Measurements from ENCODE around the gene SLC17A7. TPM values are rescaled to one million over a fixed set of nuclear protein-coding genes. Genes with fewer than 3 reads are reported as not detected.

Gene SLC17A7
- total and polyA plus RNA-seq, 2 of the 13 experiments (the other 11 are each of a cell fraction or from before 2014, with no cell fraction given): 0.32 TPM; not detected in 1

DNA sequence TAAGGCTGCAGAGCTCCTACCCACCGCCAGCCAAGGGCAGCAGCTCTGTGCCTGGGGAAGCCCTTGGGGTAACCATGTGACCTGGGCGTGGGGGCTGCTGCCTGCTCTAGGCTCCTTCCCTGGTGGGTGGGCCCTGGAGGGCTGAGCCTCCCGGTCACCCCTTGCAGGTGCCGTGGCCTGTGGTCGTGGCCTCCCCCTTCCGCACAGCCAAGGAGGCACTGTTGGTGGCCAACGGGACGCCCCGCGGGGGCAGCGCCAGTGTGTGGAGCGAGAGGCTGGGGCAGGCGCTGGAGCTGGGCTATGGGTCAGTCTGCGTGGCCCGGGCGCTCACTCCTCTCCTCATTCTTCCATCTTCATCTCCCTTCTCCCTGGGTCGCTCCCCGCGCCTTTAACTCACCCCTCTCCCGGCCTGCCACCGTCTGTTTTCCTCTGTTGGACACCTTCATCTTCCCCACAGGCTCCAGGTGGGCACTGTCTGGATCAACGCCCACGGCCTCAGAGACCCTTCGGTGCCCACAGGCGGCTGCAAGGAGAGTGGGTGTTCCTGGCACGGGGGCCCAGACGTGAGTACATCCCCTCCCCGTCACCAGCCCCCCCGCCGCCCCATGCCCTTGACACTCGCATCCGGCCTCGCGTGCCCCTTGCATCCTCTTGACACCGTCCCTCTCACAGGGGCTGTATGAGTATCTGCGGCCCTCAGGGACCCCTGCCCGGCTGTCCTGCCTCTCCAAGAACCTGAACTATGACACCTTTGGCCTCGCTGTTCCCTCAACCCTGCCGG lies 22.8 kb upstream of the SLC17A7 start:
- 99% methylated on average over 26 of the region's 39 CpGs for WGBS (ENCODE audit: low lambda C conversion rate)
- TF ChIP-seq SIN3A (IDR thresholded peaks at IDR 0.05; ENCODE audit: borderline replicate concordance, low read depth, low read length): no peak
- TF ChIP-seq THAP11 (CRISPR knock-in tag; IDR thresholded peaks at IDR 0.05): no peak
- no peak for TF ChIP-seq ZFX (CRISPR knock-in tag; IDR thresholded peaks at IDR 0.05; ENCODE audit: low read depth)
- TF ChIP-seq KLF11 (CRISPR knock-in tag; IDR thresholded peaks at IDR 0.05): no peak
- no peak for TF ChIP-seq RORA (CRISPR knock-in tag; IDR thresholded peaks at IDR 0.05)
- no peak for TF ChIP-seq MEIS2 (CRISPR knock-in tag; IDR thresholded peaks at IDR 0.05)
- TF ChIP-seq ZNF615 (CRISPR knock-in tag; IDR thresholded peaks at IDR 0.05; ENCODE audit: borderline replicate concordance): no peak
- TF ChIP-seq CBX5 (CRISPR knock-in tag; IDR thresholded peaks at IDR 0.05; ENCODE audit: borderline replicate concordance): no peak
- no peak for TF ChIP-seq PRDM10 (CRISPR knock-in tag; IDR thresholded peaks at IDR 0.05; ENCODE audit: low read depth)
- TF ChIP-seq FOXP1 (IDR thresholded peaks at IDR 0.05): no peak
- TF ChIP-seq FOXP1 (CRISPR knock-in tag; IDR thresholded peaks at IDR 0.05): no peak
- no peak for TF ChIP-seq NR2C2 (CRISPR knock-in tag; IDR thresholded peaks at IDR 0.05; ENCODE audit: borderline replicate concordance)
- TF ChIP-seq SSRP1 (CRISPR knock-in tag; IDR thresholded peaks at IDR 0.05): no peak
- TF ChIP-seq MNT (IDR thresholded peaks at IDR 0.05): no peak
- TF ChIP-seq EEA1 (CRISPR knock-in tag; IDR thresholded peaks at IDR 0.05; ENCODE audit: borderline replicate concordance): no peak
- no peak for TF ChIP-seq REST (IDR thresholded peaks at IDR 0.05; ENCODE audit: borderline replicate concordance in 1 of 2, low read depth in 1 of 2, low read length in 2 of 2)
- no peak for TF ChIP-seq MTF2 (CRISPR knock-in tag; IDR thresholded peaks at IDR 0.05; ENCODE audit: borderline replicate concordance)

More for the DNA sequence above, 22.8 kb upstream of the SLC17A7 start:
- H3K27me3 ChIP-seq (ENCODE audit: control insufficient read depth in 1 of 2, insufficient read depth in 2 of 2, low read length in 2 of 2): no peaks in the 10 kb centered on the region
- no peak overlapping the region for H3K9ac ChIP-seq (ENCODE audit: insufficient read depth, low read depth, low read length)
- FAIRE-seq (no peak), DNase-seq (ENCODE audit: low spot score) (no peak), ATAC-seq (no peak; the same call in 1 of the 3 replicates)
- H4K20me1 ChIP-seq (ENCODE audit: insufficient read depth, low read length): no peaks in the 10 kb centered on the region
- CTCF ChIA-PET (ENCODE audit: low intra/inter-chr PET ratio, low total read pairs): no interaction called here
- H3K27ac ChIP-seq (ENCODE audit: extremely low read length, insufficient read depth, low read length): no peak overlapping the region
- in situ Hi-C loops (cut with HindIII; ENCODE audit: extremely low pct_ligation_motif_present, low pct_unique_long_range_greater_than_20kb) (no loop called here), intact Hi-C loops (cut with micrococcal nuclease; ENCODE audit: unreplicated experiment) (no loop called here)
- H2AFZ ChIP-seq (ENCODE audit: low read length): no peak overlapping the region
- H3K4me2 ChIP-seq (ENCODE audit: low read depth, low read length): no peak overlapping the region
- H3K4me3 ChIP-seq (replicated peaks in 1 of 3; ENCODE audit: insufficient read depth in 1 of 3, low read depth in 2 of 3, low read length in 3 of 3): no peak overlapping the region
- H3K79me2 ChIP-seq (ENCODE audit: insufficient read depth, low read length): no peaks in the 10 kb centered on the region
- no TSS peak for BruUV-seq (replicated peaks)
- H3K9me3 ChIP-seq (ENCODE audit: low read length): no peaks in the 10 kb centered on the region
- POLR2A ChIA-PET: no interaction called here
- H3K36me3 ChIP-seq (replicated peaks in 1 of 2; ENCODE audit: control insufficient read depth in 1 of 2, insufficient read depth in 2 of 2, low read length in 2 of 2): peaks cover 3 to 5% of the 10 kb centered on the region in 2 experiments; a peak in 2 of 5 replicates
- H3K4me1 ChIP-seq (ENCODE audit: insufficient read depth, low read length): no peaks in the 10 kb centered on the region
